Measurements from ENCODE around the gene FHOD1. TPM values are rescaled to one million over a fixed set of nuclear protein-coding genes. Genes with fewer than 3 reads are reported as not detected.

The FHOD1 gene
- total RNA-seq, 1 donor from 2014 or later: 32.9 TPM

DNA sequence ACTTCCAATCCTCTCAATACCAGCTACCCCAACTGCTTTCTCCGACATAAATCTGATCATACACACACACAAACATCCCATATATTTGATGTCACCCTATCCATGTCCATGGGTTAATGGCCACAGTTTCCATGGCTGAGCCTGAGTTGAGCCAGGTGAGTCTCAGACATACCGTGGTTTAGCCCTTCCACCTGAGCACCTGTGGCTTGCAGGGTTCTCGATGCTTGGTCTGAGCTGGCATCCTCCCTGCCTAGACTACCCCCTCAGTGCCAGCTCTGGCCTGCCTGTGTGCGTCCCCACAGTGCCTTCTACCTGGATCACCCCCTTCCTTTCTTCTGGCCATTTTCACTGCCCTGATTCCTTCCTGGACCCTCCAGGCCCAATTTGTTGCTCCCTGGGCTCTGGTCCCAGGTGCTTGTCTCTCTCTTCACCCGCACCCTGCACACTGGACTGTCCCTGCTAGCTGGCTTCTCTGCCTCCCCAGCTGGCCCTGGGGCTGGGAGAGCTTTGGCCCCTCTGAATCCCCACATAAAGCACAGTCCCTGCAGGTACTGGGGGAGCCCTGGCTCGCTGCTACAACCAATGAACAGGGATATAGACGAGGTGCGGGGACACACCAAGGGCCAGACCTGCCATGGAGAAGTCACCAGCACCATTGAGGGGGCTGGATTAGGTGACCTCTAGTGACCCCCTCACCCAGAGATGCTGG is 41.0 kb downstream of the FHOD1 start:
- Mint-ChIP-seq H3K36me3 (ENCODE audit: low read depth) (peaks cover 2% of the 10 kb centered on the region), H3K27ac (ENCODE audit: unreplicated experiment) (no peak overlapping the region), H3K4me3 (ENCODE audit: unreplicated experiment) (no peak overlapping the region), H3K4me1 (ENCODE audit: low read depth) (peaks cover 13% of the 10 kb centered on the region), H3K27me3 (ENCODE audit: low read depth) (no peaks in the 10 kb centered on the region), H3K9me3 (ENCODE audit: low read depth) (no peaks in the 10 kb centered on the region)
- TF ChIP-seq CTCF (IDR thresholded peaks at IDR 0.05): no peak
- no peak for DNase-seq (ENCODE audit: low spot score)

- Mint-ChIP-seq H3K27ac (ENCODE audit: unreplicated experiment) (no peak overlapping the region), H3K4me3 (ENCODE audit: unreplicated experiment) (no peak overlapping the region), H3K36me3 (ENCODE audit: low read depth) (no peaks in the 10 kb centered on the region), H3K27me3 (ENCODE audit: low read depth) (no peaks in the 10 kb centered on the region), H3K9me3 (ENCODE audit: low read depth) (no peaks in the 10 kb centered on the region), H3K4me1 (ENCODE audit: low read depth) (peaks cover 13% of the 10 kb centered on the region)
- no peak for DNase-seq (ENCODE audit: low spot score)
- TF ChIP-seq CTCF (IDR thresholded peaks at IDR 0.05): no peak
These were observed 43.2 kb downstream of the FHOD1 start for GRCh38 chr16:67204076-67204475.

DNA sequence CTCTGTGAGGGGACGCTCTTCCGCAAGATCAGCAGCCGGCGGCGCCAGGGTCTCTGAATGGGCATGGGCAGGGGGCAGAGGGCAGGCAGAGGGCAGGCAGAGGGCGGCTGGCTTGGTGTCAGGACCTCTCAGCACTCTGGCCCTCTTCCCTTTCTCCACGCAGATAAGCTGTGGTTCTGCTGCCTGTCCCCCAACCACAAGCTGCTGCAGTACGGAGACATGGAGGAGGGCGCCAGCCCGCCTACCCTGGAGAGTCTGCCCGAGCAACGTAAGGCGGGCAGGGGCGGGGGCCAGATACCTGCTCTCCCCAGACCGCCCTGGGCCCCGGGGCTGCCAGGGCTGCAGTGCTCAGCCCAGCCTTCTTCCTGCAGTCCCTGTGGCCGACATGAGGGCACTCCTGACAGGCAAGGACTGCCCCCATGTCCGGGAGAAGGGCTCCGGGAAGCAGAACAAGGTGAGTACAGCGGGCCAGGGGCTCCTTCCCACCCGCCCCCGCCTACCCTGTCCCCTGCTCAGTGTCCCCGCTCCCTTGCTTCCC is 44.3 kb downstream of the FHOD1 start:
- no peaks in the 10 kb centered on the region for H3K27me3 Mint-ChIP-seq (ENCODE audit: low read depth)
- DNase-seq (ENCODE audit: low spot score): no peak
- no peak for TF ChIP-seq CTCF (IDR thresholded peaks at IDR 0.05)
- no peaks in the 10 kb centered on the region for H3K9me3 Mint-ChIP-seq (ENCODE audit: low read depth)
- peaks cover 16% of the 10 kb centered on the region for H3K4me1 Mint-ChIP-seq (ENCODE audit: low read depth)
- peaks cover 3% of the 10 kb centered on the region for H3K36me3 Mint-ChIP-seq (ENCODE audit: low read depth)
- H3K27ac Mint-ChIP-seq (ENCODE audit: unreplicated experiment): no peak overlapping the region
- H3K4me3 Mint-ChIP-seq (ENCODE audit: unreplicated experiment): no peak overlapping the region

DNA sequence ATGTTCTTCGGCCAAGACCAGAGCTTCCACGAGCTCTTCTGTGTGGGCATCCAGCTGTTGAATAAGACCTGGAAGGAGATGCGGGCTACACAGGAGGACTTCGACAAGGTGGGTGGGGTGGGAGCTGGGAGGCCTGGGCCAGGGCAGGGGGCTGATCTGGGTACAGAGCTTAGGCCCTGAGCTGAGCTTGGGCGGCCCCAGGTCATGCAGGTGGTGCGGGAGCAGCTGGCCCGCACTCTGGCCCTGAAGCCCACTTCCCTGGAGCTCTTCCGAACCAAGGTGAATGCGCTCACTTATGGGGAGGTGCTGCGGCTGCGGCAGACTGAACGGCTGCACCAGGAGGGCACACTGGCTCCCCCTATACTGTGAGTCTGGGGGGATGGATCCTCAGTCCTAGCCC is 44.9 kb downstream of the FHOD1 start:
- no peak for DNase-seq (ENCODE audit: low spot score)

More for the DNA sequence above, 44.9 kb downstream of the FHOD1 start:
- no peak overlapping the region for H3K4me3 Mint-ChIP-seq (ENCODE audit: unreplicated experiment)
- no peaks in the 10 kb centered on the region for H3K27me3 Mint-ChIP-seq (ENCODE audit: low read depth)
- peaks cover 4% of the 10 kb centered on the region for H3K36me3 Mint-ChIP-seq (ENCODE audit: low read depth)
- H3K4me1 Mint-ChIP-seq (ENCODE audit: low read depth): peaks cover 12% of the 10 kb centered on the region
- no peak for TF ChIP-seq CTCF (IDR thresholded peaks at IDR 0.05)
- H3K9me3 Mint-ChIP-seq (ENCODE audit: low read depth): no peaks in the 10 kb centered on the region
- H3K27ac Mint-ChIP-seq (ENCODE audit: unreplicated experiment): no peak overlapping the region

All from chondrocyte (in vitro differentiated cells).